K562 (cell line): Measurements from ENCODE around the gene ADAM15. TPM values are rescaled to one million over a fixed set of nuclear protein-coding genes. Genes with fewer than 3 reads are reported as not detected.

Experiments used
- ATAC-seq: fragments of 200-7000 bp; cut with Tn5 transposase; 3 replicates; pipeline ENCODE4 v1.9.1; 2020; ENCODE audit warnings: moderate library complexity
- BruUV-seq: library from RNA; stranded (reverse); fragments of 400-500 nt; replicated peaks from 2 replicates; lab custom pipeline; 2021; lab: Mats Ljungman, UMichigan
- CTCF ChIA-PET: fragments of 300-600 bp; formaldehyde crosslinking; extraction: SDS; loops from one replicate; lab custom pipeline; 2021; ENCODE audit warnings: low intra/inter-chr PET ratio; lab: Yijun Ruan, JAX
- POLR2A ChIA-PET: fragments of 300-600, 350-650 bp; sonication (Branson Sonifier 250); formaldehyde crosslinking; extraction: SDS; loops from one replicate; lab custom pipeline; 2021; ENCODE audit warnings: antibody characterized with exemption, inconsistent platforms; lab: Yijun Ruan, JAX
- DNase-seq, 4 experiments: peaks; one replicate each; pipeline versions ENCODE4 v3.0.0 to v3.0.0-alpha.2; 2011 to 2018; ENCODE audit warnings: low spot score in 3 of 4, mixed read lengths in 3 of 4; ENCODE audit errors: extremely low read depth in 1 of 4
- FAIRE-seq: peaks from 2 replicates; lab custom pipeline; 2011; peaks lifted over from hg19 to GRCh38; lab: Jason Lieb, UNC
- H2AFZ ChIP-seq: 2 replicates; pipeline ENCODE4 v1.6.0; 2011; ENCODE audit warnings: low read depth, low read length, control low read depth, inconsistent platforms
- H3K27ac ChIP-seq: fragments of 200-600 bp; 3 replicates; pipeline ENCODE4 v1.8.0; 2011; ENCODE audit warnings: low read depth, mild to moderate bottlenecking, control low read depth, inconsistent platforms, low read length, moderate library complexity, mixed read lengths; ENCODE audit errors: extremely low read depth
- H3K27me3 ChIP-seq, 2 experiments: fragments of 300-600 bp in 1 of 2; 2 replicates in 1 of 2; 3 replicates in 1 of 2; pipeline versions ENCODE4 v1.6.0 to v1.8.0; 2011; ENCODE audit warnings: inconsistent platforms in 2 of 2, low read length in 2 of 2, mild to moderate bottlenecking in 1 of 2, mixed read lengths in 1 of 2, moderate library complexity in 1 of 2; ENCODE audit not compliant: control insufficient read depth in 2 of 2, insufficient read depth in 2 of 2
- H3K36me3 ChIP-seq: fragments of 300-600 bp; 3 replicates; pipeline ENCODE4 v1.8.0; 2011; ENCODE audit warnings: mild to moderate bottlenecking, low read length, inconsistent platforms; ENCODE audit not compliant: control insufficient read depth, insufficient read depth
- H3K4me1 ChIP-seq, 2 experiments: fragments of 200-600 bp in 1 of 2; replicated peaks in 1 of 2; 2 replicates in 1 of 2; 3 replicates in 1 of 2; pipeline versions ENCODE4 v1.5.1 to v1.8.0; 2011; ENCODE audit warnings: inconsistent platforms in 2 of 2, low read length in 2 of 2, mild to moderate bottlenecking in 1 of 2, mixed read lengths in 1 of 2, moderate library complexity in 1 of 2; ENCODE audit not compliant: control insufficient read depth in 2 of 2, insufficient read depth in 2 of 2
- H3K4me2 ChIP-seq: 2 replicates; pipeline ENCODE4 v1.6.1; 2011; ENCODE audit warnings: low read length, control low read depth, inconsistent platforms, mixed read lengths; ENCODE audit not compliant: insufficient read depth
- H3K4me3 ChIP-seq: fragments of 200-600 bp; sonication (generic), shearing (Covaris generic); 2 replicates; pipeline ENCODE4 v1.5.1; 2016; ENCODE audit warnings: control low read depth, inconsistent platforms
- H3K79me2 ChIP-seq: fragments of 200-600 bp; 3 replicates; pipeline ENCODE4 v1.8.0; 2011; ENCODE audit warnings: low read length, inconsistent platforms; ENCODE audit not compliant: control insufficient read depth, insufficient read depth
- H3K9ac ChIP-seq, 2 experiments: 2 replicates each; pipeline versions ENCODE4 v1.6.0 to v1.6.1; 2011; ENCODE audit warnings: low read depth in 2 of 2, low read length in 2 of 2, control low read depth in 1 of 2, inconsistent platforms in 1 of 2, mild to moderate bottlenecking in 1 of 2, mixed read lengths in 1 of 2; ENCODE audit not compliant: insufficient read depth in 1 of 2
- H3K9me1 ChIP-seq: one replicate; pipeline ENCODE4 v1.6.0; 2011; ENCODE audit warnings: inconsistent platforms, mild to moderate bottlenecking, low read length, moderate library complexity; ENCODE audit not compliant: control insufficient read depth, insufficient read depth
- H3K9me3 ChIP-seq: replicated peaks from 2 replicates; pipeline ENCODE4 v1.5.1; 2011; ENCODE audit warnings: low read depth, low read length, inconsistent platforms; ENCODE audit not compliant: control insufficient read depth, insufficient read depth
- H4K20me1 ChIP-seq: replicated peaks from 2 replicates; pipeline ENCODE4 v1.6.1; 2011; ENCODE audit warnings: low read length, inconsistent platforms, mixed read lengths; ENCODE audit not compliant: control insufficient read depth, insufficient read depth
- CBFA2T2 ChIP-seq: fragments of 450-650 bp; conservative IDR thresholded peaks from 2 replicates; pipeline ENCODE4 v1.6.1; 2017; ENCODE audit warnings: mild to moderate bottlenecking
- DPF2 ChIP-seq: fragments of 450-650 bp; IDR thresholded peaks from 2 replicates; pipeline ENCODE4 v1.6.1; 2016
- E2F8 ChIP-seq: fragments of 450-650 bp; IDR thresholded peaks from 2 replicates; pipeline ENCODE4 v1.7.1; 2018; ENCODE audit warnings: mild to moderate bottlenecking, low read depth; ENCODE audit not compliant: partially characterized antibody
- MAZ ChIP-seq, 2 experiments: fragments of 450-650 bp in 1 of 2; sonication (generic) in 1 of 2; formaldehyde crosslinking; IDR thresholded peaks in 1 of 2; conservative IDR thresholded peaks in 1 of 2; 2 replicates each; pipeline versions ENCODE4 v1.4.0 to v1.5.0; 2020; ENCODE audit warnings: mild to moderate bottlenecking in 1 of 2, missing genetic modification reagents in 1 of 2
- MCM3 ChIP-seq: fragments of 450-650 bp; IDR thresholded peaks from 2 replicates; pipeline ENCODE4 v1.6.1; 2016
- MEIS2 ChIP-seq: fragments of 450-650 bp; IDR thresholded peaks from 2 replicates; pipeline ENCODE4 v1.6.1; 2014; ENCODE audit warnings: mild to moderate bottlenecking; ENCODE audit not compliant: partially characterized antibody
- RNF2 ChIP-seq: sonication (generic); IDR thresholded peaks from 2 replicates; pipeline ENCODE4 v1.6.1; 2016
- SMAD1 ChIP-seq: fragments of 150-350 bp; IDR thresholded peaks from 2 replicates; pipeline ENCODE4 v1.6.1; 2014; ENCODE audit warnings: low read length, low read depth; ENCODE audit not compliant: partially characterized antibody
- SMARCE1 ChIP-seq: fragments of 450-650 bp; IDR thresholded peaks from 2 replicates; pipeline ENCODE4 v1.7.1; 2016; ENCODE audit warnings: mild to moderate bottlenecking
- TAL1 ChIP-seq: fragments of 450-650 bp; IDR thresholded peaks from 2 replicates; pipeline ENCODE4 v1.6.1; 2016; ENCODE audit warnings: mild to moderate bottlenecking
- ZBTB12 ChIP-seq: fragments of 250-450 bp; sonication (Bioruptor Pico); IDR thresholded peaks from 2 replicates; pipeline ENCODE4 v1.4.0; 2020
- ZFX ChIP-seq: sonication (generic); formaldehyde crosslinking; IDR thresholded peaks from 2 replicates; pipeline ENCODE4 v1.8.0; 2022; ENCODE audit warnings: mild to moderate bottlenecking, missing genetic modification reagents, moderate library complexity
- ZKSCAN8 ChIP-seq: fragments of 200-800 bp; sonication (Bioruptor generic); IDR thresholded peaks from 2 replicates; pipeline ENCODE4 v1.6.1; 2016; ENCODE audit warnings: missing genetic modification characterization, missing compliant biosample characterization
- ZNF133 ChIP-seq: fragments of 250-450 bp; sonication (Bioruptor Pico); IDR thresholded peaks from 2 replicates; pipeline ENCODE4 v1.4.0; 2020; ENCODE audit warnings: mild to moderate bottlenecking
- ZNF507 ChIP-seq: conservative IDR thresholded peaks from 2 replicates; pipeline ENCODE4 v1.6.1; 2017; ENCODE audit warnings: missing genetic modification characterization, missing compliant biosample characterization
- ZNF740 ChIP-seq, 3 experiments: fragments of 200-800 bp in 1 of 3; sonication (Bioruptor generic) in 1 of 3; sonication (generic) in 1 of 3; formaldehyde crosslinking in 1 of 3; IDR thresholded peaks; 2 replicates each; pipeline versions ENCODE4 v1.6.1 to v1.8.0; 2016 to 2022; ENCODE audit warnings: mild to moderate bottlenecking in 2 of 3, missing compliant biosample characterization in 2 of 3, missing genetic modification characterization in 2 of 3, missing genetic modification reagents in 1 of 3
- WGBS: fragments of 100-300 bp; shearing (Covaris generic); methylation state at CpG from one replicate; pipeline ENCODE4 v1.1.6; 2016; ENCODE audit warnings: low coverage, mixed read lengths; ENCODE audit not compliant: insufficient coverage; ENCODE audit errors: missing lambda C conversion rate; 5-methylcytosine and 5-hydroxymethylcytosine counted together
- in situ Hi-C: fragments of 300-500 bp; cut with MboI; formaldehyde crosslinking; loops from 4 replicates; pipeline ENCODE4 v1.15.0; 2018; ENCODE audit warnings: inconsistent platforms, mixed read lengths
- intact Hi-C: fragments of 100-400 bp; cut with micrococcal nuclease; formaldehyde crosslinking; loops from 2 replicates; pipeline ENCODE4 v1.14.2; 2022
- polyA plus RNA-seq, 8 experiments: library from polyadenylated mRNA; depleted of rRNA in 4 of 8; stranded (reverse) in 5 of 8; unstranded in 3 of 8; fragments of >200 nt; fragmentation: Nextera tagmentation in 2 of 8; fragmentation: Illumina TruSeq in 1 of 8; extraction: Ambion mirVana in 2 of 8; extraction: Trizol in 1 of 8; gene quantifications; 2 replicates each; pipeline versions ENCODE4 v1.2.1 to v1.2.3, GENCODE V29; 2011 to 2014; ENCODE audit warnings: inconsistent platforms in 1 of 8, missing spikeins in 1 of 8
- total RNA-seq, 7 experiments: library from RNA; depleted of rRNA in 6 of 7; stranded (reverse); fragments of >200 nt in 6 of 7; fragmentation: Illumina TruSeq in 2 of 7; extraction: Trizol in 2 of 7; gene quantifications; 2 replicates each; pipeline versions ENCODE4 v1.2.1 to v1.2.3, GENCODE V29; 2011 to 2021; ENCODE audit warnings: low replicate concordance in 1 of 7

ADAM15 gene
- total and polyA plus RNA-seq, 9 of the 15 experiments (the other 6 are each of a cell fraction or from before 2014, with no cell fraction given): 0.69 to 72.3 (median 32.8) TPM

DNA sequence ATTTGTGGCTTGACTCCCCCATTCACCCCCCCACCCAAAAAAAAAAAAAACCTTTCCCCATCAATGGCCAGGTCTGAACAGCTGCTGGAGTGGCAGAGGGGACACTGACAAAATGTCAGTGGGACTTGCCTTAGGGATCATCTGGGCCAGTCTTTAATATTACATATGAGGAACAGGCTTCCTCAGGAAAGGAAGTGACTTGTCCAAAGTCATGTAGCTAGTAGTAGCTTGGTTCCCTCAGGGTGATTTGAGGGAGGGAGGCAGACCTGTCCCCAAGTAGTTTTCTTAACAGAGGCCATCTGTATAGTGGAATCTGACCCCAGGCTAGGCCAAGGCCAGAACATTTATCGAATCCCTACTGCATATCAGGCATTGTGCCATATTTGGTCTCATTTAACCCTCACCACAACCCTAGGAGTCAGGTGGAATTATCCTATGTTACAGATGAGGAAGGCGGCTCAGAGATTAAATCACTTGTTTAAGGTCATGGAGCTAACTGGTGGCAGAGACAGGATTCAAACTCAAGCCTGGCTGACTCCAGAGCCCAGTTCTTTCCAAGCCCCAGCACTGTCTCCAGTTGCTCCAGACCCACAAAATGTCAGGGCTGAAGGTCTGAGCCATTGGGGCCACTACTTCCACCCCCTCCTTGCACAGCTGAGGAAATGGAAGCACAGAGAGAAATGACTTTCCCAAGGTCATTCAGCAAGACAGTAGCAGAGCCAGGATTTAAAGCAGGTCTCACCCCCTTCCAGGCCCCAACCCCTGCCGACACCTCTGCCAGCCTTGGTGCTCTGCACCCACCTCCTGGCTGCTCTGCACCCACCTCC is 38.1 kb upstream of the ADAM15 start (continued):
- no peak for TF ChIP-seq E2F8
- no peak for TF ChIP-seq MCM3
- TF ChIP-seq CBFA2T2: 0 out of 2 replicates have a peak, but pooled peaks have one; percentile 31

- Histone ChIP-seq H3K4me3 (no peak overlapping the region), H3K9me1 (no peaks in the 10 kb centered on the region), H3K27ac (peak overlapping the region; percentile 51; the same call in 2 of the 3 replicates), H3K27me3 (no peaks in the 10 kb centered on the region), H4K20me1 (no peaks in the 10 kb centered on the region; the same call in 1 of the 2 replicates), H3K79me2 (peaks cover 50% of the 10 kb centered on the region), H3K36me3 (peaks cover 70% of the 10 kb centered on the region; the same call in 2 of the 3 replicates), H2AFZ (no peak overlapping the region), H3K4me2 (peak overlapping the region; percentile 59), H3K9me3 (no peaks in the 10 kb centered on the region), H3K4me1 (peaks cover 65 to 92% of the 10 kb centered on the region in 2 experiments), H3K9ac (peak overlapping the region; percentile 24 to 65; a peak in 1 of 4 replicates)
- peak; percentile 73 to 82 (median 75) for DNase-seq
- ChIA-PET CTCF (interaction anchor here (0.6 kb wide), 1 partner anchor 39 kb away, joined by 3 read pairs; the partner anchor contains the start of gene CKS1B), POLR2A (interaction anchor here (0.6 to 1.9 kb wide), 7 partner anchors 9 to 58 kb away, joined by 3 to 8 read pairs (median 4); partner anchors contain the start of genes CKS1B, FLAD1 and PBXIP1)
- ATAC-seq: no peak
- intact Hi-C loops: no loop called here
- no peak for FAIRE-seq
- in situ Hi-C loops: no loop called here
- BruUV-seq: no TSS peak
- 29% methylated on average over 3 of the region's 8 CpGs for WGBS
- TF ChIP-seq ZFX (CRISPR knock-in tag) (0 out of 2 replicates have a peak, but pooled peaks have one; percentile 4), MAZ (CRISPR knock-in tag; conservative IDR thresholded peaks at IDR 0.05 in 1 of 2, IDR thresholded peaks at IDR 0.05 in 1 of 2) (no peak), TAL1 (no peak), RNF2 (peak; percentile 66; the same call in 1 of the 2 replicates), ZKSCAN8 (CRISPR knock-in tag) (no peak), SMARCE1 (no peak), ZNF740 (CRISPR knock-in tag; IDR thresholded peaks at IDR 0.05) (no peak), ZNF740 (tag; IDR thresholded peaks at IDR 0.05) (peak in 1 of 2 experiments; percentile 64; a peak in 1 of 4 replicates), ZNF507 (tag) (no peak), ZNF133 (CRISPR knock-in tag) (no peak), ZBTB12 (no peak), MEIS2 (no peak), SMAD1 (no peak), DPF2 (0 out of 2 replicates have a peak, but pooled peaks have one; percentile 26)
These were observed 37.5 kb upstream of the ADAM15 start for GRCh38 chr1:155013632-155014031.
